ENCODE measurements around the gene UBE2R2.

- TF ChIP-seq POLR2A (IDR thresholded peaks at IDR 0.05) (no peak), CTCF (IDR thresholded peaks at IDR 0.05 in 8 of 11, conservative IDR thresholded peaks at IDR 0.05 in 3 of 11) (no peak)
Observed at GRCh38 chr9:33880211-33881089, 63.5 kb downstream of the UBE2R2 start.
